Measurements from ENCODE around the gene STX8.

- TF ChIP-seq CTCF (IDR thresholded peaks at IDR 0.05): no peak
- TF ChIP-seq POLR2A (IDR thresholded peaks at IDR 0.05): no peak
These were observed 77.1 kb downstream of the STX8 start for GRCh38 chr17:9498490-9498889.

Measured in prostate gland (tissue), 2 donors.